Right hindlimb (tissue), 1 donor: ENCODE results near the gene SH2D4B.

Experiments
- DNase-seq: peaks from one replicate; pipeline ENCODE4 v3.0.0-alpha.2; 2018

SH2D4B gene

DNA sequence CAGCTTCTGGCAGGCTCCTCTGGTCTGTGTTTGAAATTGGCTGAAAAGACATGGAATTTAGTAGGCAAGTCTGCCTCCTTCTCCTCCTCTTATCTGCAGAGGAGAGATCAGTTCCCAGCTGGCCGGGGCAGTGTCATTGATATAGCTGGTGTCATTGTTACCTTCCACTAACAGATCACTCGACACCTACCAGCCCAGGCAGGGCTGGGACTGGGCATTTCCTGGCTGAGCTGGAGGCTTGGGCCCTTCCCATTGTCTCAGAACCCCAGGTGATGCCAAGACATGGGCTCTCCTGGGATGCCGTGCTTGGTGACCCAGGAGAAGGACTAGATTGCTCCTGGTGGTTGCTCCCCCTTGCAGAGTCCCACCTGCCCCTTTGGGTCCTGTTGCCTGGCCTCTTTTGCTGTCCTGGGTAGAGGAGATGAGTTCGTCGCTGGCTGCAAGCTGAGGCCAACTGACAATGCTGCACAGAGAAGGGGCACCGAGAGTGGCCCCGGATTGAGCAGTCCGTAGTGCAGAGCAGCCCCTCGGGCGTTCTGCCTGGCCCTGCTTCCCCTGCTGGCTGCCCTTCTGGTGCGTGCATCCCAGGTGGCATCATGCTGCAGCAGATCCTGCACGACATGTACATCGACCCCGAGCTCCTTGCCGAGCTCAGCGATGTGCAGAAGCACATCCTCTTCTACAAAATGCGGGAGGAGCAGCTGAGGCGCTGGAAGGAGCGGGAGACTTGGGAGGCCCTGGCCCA is at the start of gene SH2D4B:
TSS of gene SH2D4B (plus strand) at position 167 of the 745 bp plus-strand sequence. CDS start at position 597, 430 bp downstream.
- DNase-seq = no peak

DNA sequence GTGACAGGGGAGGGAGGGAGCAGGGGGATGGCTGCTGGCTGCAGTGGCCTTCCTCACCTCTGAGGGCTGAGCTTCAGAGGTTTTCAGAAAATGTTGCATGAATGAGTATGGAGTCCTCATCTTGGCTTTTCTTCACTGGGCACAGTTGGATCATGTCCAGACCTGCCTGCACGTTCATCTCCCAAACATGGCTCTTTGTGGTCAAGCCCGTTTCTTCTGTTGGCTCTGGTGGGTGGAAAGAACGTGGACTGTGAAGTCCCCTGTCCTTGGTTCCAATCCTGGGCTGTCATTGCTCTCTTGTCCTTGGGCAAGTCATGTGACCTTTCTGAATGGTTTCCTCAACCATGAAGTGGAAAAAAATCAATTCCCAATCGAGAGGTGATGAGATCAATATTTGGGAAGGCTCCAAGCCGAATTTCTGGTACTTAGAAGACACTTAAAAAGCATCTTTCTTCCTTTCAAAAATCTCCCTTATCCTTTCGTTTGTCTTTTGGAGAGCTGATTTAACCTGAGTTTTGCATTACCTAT is 49.1 kb upstream of the SH2D4B start:
- DNase-seq = no peak

DNA sequence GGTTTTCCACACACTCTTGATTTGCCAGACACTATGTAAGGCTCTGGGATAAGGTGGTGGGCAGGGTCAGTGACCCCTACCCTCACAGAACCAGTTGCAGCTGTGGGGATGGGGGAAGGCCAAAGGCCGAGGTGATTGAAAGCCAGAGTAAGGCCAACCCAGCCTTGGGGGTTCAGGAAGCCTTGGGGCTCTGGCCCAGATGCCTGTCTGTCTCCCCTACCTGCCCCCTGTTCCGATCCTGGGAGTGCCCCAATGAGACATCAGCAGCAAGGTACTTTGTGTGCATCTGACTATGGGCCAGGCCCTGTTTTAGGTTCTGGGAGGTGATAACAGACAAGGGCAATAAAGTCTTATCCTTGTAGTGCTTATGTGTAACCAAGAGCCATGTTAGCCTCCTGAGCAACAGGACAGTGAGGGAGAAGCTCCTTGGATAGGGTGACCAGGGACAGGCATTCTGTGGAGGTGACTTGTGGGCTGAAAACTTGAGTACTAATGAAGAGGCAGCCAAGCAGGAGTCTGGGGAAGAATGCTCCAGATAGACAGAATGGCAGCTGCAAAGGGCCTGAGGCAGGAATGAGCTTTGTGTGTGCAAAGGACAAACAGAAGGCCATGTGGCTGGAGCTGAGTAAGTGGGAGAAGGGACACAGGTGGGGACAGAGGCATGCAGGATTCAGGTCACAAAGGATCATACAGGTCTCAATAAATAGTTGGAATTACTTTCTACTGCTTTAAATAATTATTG is 48.2 kb upstream of the SH2D4B start:
- DNase-seq = no peak

DNA sequence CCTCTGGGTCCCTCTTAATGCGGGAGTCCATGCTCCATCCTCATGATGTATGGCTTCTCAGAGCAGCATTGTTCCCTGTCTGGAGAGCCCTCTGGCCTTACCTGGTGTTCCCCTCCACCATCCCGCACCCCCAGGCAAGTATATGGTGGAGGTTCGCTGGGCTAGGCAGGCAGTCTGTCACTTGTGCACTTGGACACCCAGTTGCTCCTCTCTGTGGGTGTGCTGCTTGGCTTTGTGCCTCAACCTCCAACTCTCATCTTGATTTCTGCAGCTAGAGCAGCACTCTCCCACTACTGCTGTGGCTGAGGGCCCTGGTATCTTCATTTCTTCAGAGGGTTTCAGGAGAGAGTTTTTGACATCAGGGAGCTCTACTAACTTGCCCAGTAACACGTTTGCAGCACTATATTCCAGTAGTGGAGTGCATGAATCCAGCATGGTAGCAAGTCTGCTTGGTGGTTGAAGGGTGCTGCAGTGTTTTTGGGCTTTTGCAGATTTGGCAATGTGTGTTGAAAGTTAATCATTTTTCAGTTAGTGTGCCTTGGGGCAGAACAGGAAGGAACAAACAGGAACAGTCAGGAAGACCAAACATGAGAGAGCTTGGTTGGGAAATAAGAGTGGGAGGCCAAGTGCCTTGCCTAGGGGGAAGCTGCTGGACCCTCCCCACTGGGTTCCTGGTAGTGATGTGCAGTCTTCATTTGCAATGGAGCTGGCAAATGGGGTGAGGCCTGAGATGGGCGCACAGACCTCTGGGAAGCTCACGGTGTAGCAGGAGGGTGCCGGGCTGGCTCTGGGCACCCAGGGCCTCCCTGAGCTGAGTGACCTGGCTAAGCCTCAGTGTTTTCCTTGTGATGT is 46.2 kb upstream of the SH2D4B start:
- DNase-seq = no peak

DNA sequence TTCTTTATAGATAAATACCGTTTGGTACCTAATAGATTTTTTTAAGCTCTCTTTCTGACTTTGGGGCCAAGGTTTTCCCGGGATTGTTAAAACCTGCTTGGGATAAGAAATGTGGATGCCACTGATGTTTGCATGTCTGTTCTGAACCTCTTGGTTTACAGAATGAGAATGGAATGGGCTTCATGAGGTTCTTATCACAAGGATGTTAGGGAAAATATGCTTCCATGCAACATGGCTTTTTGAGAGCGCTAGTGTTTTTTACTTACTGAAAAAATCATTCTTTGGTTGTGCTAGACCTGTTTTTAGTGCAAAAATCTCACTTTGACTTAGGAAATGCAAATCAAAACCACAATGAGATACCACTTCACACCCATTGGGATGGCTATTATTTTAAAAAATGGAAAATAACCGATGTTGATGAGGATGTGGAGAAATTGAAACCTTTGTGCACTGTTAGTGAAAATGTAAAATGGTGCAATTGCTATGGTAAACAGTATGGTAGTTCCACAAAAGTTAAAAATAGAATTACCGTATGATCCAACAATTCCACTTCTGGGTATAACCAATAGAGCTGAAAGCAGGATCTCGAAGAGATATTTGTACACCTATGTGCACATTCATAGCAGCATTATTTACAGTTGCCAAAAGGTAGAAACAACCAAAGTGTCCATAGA is 44.7 kb upstream of the SH2D4B start:
- no peak for DNase-seq

DNA sequence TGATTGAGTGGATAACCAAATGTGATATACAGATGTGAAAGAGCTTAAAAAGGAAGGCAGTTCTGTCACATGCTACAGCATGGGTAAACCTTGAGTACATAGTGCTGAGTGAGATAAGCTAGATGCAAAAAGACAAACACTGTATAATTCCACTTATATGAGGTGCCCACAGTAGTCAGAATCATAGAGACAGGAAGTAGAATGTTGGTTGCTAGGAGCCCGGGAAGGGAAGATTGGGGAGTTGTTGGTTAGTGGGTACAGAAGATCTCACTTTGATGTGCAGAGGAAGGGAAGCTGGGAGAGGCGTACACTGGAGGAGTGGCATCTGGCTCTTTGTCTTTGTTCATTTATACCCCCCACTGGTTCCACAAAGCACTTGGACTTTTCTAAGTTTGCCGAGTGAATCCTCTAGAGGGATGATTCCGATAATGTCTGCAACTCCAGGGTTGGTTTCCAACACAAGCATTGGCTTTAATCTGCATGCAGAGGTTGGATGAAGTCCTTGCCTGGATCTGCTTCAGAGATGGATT is 44.1 kb upstream of the SH2D4B start:
- DNase-seq = no peak

DNA sequence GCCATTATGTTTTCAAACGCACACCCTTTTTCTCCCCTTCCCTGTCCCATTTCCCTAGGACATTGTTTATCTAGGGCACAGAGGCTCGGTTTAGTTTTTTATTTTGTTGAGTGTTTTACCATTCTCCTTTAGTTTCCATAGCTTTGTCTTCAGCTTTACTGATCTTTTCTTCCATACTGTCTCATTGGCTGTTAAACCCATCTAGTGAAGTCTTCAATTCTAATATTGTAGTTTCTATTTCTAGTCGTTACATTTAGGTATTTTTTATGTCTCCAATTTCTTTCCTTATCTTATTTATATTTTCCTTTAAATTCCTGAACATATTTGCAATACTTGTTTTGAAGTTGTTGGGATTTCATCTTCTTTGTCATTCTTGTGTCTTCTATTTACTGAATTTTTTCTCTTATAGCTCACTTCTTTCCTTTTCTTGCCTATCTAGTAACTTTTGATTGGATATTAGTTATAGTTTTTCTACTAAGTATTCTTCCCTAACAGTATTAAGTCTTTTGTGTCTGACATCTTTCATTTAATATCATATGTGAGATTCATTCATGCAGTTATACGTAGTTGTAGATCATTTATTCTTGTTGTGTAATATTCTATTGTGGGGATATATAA is 41.0 kb upstream of the SH2D4B start:
- no peak for DNase-seq

DNA sequence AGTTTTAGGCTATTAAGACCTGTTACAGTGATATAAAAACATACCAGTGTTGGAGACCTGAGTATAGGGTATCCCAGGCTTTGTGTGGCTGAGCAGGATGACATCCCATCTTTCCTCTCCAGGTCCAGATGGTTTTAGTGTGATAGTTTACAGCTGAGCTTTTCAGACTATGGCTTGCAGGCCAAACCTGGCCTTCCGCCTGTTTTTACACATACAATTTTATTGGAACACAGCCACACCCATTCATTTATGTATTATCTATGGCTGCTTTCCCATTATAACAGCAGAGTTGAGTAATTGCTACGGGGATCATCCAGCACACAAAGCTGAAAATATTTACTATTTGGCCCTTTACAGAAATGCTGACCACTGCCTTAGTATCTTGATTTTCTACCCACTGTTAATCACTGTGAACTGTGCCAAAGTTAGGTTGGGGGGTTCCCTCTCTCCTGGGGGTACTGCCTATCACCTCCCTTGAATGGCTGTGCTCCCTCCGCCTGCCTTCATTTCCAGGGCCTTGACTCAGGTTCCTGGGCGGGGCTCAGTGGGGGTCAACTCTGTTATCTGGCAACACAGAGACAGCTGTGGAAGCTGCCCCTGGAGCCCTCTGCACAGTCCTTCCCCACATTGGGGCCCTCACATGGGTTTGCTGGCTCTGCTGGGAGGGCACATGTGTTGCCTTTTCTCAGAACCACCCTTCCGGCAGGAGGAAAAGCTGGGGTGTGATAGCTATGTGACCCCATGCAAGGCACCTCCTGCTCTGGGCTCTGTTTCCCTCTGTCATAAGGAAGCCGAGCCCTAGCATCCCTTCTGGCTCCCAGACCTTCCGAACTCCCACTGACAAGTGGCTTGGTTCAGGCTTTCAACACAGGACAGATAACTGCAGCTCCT is 40.3 kb upstream of the SH2D4B start:
- DNase-seq = peak; percentile 62

DNA sequence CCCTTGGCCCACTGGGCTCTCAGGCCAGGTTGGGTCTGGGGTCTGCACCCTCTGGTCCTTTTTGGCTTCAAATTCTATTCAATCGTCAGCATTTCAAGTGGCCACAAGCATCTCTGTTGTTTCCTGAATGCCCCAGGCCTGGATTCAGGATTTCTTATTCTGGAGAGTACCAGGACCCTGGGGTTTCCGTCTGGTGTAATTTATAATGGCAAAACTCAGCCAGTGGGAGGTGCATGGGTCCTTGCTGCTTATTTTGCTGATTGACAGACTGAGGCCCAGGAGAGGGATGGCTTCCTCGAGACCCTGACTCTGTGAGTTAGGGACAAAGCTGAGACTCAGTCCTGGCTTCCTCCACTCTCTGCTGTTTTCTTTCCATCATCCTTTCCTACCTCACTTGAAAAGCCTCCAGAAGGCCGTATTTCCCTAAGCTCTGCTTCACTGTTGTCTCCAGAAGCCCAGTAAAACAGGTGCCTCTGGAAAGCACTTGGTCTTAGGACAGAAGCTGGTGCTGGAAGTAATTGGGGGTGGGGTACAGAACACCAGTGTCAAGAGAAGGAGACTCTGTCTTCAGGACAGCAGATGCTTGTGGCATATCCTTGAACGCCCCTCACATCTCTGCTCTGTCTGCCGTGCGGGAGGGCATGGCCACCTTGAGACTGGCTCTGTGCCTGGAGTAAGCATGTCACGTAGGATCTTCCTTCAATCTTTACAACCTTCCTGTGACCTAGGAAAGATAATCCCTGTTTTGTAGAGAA is 39.4 kb upstream of the SH2D4B start:
- no peak for DNase-seq

DNA sequence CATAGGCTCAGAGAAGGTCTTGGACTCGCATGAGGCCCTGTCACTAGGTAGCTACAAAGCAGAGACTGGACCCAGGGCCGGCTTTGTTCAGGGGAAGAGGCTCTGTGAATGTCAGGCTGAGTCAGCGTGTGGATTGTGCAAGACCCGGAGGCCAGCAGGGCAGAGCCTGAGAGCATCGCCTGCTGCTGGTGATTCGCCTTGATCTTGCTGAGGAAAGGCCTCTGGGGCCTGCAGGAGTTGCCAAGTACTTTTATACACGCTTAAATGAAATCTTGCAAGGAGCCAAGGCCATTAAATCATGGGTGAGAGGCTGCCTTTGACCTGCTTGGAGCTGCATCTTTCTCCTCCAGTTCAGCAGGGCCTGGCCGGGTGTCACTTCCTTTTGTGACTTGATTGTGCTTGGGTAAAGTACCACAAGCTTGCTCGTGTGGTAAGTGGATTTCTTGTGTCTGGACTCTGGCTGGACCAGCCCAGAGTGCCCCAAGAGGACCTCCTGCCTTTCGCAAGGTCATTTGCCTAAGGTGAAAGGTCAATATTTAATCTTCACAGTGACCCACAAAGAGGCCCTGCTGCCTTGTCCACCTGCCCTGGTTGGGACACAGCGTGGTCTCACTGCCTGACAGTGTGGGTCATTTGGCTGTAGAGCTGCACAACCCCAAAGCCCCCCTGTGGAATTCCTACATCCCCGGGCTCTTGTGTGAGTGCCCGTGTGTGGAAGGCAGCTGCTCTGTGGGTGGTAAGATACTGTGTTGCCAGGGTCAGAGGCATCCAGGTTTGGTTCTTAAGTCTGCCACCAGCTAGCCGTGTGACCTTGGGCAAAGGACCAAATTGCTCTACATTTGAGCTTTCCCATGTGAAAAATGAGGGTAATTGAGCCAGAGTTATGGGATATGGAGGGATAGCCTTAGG is 38.6 kb upstream of the SH2D4B start:
- peak; percentile 85 for DNase-seq

DNA sequence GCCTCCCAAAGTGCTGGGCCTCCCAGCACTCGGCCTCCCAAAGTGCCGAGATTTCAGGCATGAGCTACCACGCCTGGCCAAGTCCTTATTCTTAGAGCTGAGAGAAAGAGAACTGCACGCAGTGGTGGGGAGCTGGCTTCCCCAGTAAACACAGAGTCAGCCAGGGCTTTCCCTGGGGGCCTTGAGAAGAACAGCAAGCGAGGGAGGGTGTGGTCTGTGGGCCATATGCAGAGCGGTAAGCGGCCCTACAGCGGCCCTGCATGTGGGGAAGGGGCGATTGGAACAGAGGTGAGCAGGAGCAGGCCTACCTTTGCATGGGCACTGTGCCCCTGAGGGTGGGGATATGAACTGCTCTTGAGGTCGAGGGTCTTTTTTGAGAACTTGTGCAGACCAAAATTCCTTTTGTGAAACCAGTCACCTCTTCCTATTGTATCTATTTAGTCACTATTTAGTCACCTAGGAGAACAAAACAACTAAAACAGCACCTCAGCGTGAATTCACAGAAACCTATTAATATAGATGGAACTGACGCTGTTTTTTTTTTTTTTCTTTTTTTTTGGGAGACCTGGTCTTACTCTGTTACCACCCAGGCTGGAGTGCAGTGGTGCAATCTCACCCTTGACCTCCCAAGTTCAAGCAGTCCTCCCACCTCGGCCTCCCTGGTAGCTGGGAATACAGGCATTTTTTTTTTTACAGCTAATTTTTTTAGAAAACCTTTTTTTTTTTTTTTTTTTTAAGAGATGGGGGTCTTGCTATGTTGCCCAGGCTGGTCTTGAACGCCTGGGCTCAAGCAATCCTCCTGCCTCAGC is 36.9 kb upstream of the SH2D4B start:
- DNase-seq = peak; percentile 80

DNA sequence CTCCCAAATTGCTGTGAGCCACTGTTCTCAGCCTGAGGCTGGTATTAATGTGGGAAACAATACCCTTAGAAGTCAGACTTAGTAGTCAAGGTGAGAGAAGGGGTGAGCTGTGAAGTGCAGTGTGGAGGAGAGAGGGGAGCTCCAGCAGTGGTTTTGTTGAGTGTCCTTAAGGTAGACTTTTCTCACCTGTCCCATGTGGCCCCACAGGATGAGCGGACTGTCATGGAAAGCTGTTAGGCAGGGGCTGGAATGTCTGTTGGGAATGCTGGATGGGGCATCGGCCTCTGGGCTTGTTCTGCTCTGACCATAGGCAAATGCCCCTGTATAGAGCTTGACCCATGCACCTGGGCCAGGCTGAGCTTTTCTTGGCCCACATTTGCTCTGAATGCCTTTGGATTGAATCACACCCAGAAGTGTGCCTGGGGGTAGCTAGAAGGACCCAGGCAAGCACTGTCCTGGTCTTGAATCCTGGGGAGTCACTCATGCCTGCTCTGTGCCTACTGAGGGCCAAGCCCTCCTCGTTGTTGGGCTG is 36.3 kb upstream of the SH2D4B start:
- DNase-seq = no peak

DNA sequence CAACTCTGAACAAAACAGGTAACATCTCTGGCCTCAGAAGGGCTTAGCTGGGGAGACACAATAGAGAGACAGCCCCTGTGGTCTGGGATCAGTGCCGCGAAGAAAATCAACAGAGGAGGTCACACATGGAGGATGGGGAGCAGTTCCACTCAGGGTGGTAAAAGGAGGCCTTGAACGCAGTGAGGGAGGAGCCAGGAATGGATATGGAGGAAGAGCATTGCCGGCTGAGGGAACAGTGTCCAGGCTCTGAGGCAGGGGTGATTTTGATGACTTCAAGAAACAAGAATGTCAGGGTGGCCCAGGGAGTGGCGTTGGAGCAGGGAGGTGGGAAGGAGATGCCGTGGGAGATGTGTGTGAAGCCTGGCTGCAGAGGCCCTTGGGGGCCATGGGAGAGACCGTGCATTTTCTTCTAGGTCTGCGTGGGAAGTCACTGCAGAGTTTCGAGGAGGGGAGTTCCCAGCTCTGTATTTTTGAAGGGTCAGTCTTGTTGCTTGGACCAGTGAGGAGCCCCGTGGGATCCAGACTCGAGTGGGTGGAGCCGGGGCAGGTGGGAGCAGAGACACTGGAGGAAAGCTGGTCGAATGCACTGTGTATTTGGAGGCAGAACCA is 35.7 kb upstream of the SH2D4B start:
- DNase-seq = no peak

DNA sequence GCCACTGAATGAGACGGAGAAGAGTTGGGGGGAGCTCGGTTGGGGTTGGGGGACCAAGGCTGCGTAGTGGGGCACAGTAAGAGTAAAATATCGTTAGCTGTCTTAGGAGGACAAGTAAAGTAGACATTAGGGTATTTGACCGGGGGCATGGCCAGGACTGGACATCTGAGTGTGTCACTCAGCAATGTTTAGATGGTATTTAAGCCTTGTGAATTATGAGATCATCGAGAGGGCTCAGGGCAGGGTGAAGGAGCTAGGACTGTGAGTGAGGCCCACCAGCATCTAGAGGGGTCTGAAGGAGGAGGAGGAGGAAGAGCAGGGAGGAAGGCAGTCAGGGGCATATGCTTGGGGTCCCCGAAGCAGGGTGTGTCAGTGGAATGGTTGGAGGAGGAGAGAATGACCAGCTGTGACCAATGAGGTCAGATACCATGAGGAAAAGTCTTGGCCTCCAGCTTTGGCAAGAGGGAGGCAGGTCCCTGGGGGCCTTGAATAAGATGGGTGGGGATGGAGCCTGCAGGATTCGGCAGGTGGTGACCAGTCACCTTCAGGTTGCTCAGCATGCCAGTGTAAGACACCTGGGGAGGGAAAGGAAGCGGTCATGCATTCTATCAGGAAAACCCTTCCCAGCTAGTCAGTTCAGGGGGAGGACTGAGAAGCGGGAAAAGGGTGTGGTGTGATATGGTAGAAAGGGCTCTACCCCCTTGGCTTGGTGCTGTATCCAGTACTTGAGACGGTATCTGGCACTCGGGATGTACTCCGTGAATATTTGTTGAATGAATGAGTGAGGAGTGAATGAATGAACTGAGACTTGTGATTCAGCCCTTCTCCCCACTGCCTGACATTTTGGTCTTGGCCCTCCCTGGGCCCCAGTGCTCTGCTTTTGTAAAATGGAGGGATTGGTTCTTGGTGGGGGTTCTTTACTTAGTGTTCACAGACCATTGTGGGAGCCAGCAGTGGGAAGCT is 34.8 kb upstream of the SH2D4B start:
- DNase-seq = no peak

DNA sequence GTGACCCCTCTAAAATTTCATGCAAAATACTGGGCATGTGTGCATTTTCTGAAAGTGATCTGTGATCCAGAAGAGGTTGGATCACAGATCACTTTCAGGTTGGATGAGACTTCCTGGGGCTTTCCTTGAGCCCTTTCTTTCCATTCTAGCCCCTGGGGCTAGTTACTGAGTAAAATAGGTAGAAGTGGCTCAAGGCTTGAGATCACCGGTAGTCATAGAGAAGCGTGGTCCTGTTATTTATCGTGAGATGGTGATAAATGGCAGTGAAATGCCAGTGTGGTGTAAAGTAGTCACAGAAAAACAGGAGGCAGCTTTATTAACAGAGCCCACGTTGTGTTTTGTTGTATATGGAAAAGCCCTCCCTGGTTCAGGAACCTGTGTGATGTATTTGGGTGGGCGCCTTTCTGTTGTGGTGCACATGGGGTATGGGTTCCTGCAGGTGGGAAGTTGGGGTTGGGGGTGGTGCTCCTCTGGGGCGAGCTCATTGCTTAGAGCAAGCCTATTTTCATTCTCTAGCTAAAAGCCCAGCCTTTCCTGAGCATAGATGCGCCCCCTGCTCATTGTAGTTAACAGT is 34.0 kb upstream of the SH2D4B start:
- no peak for DNase-seq
